ENCODE results near the gene VPS37B.
"Not testable (repeated sequence)": the region's sequence is repeated elsewhere in the genome, so short reads cannot be mapped to it uniquely, and the experiment has no call there.

VPS37B gene

GRCh38 chr12:122909442-122910288 lies 13.7 kb upstream of the VPS37B start:
- no peak for TF ChIP-seq CTCF (conservative IDR thresholded peaks at IDR 0.05; ENCODE audit: control insufficient read depth, insufficient read depth, low read depth, low read length)
- no peak for DNase-seq (ENCODE audit: low read depth)
- H3K4me3 ChIP-seq (ENCODE audit: control insufficient read depth, low read depth, low read length) = no peak overlapping the region

GRCh38 chr12:122908915-122909314 lies 13.0 kb upstream of the VPS37B start:
- no peak overlapping the region for H3K4me3 ChIP-seq (ENCODE audit: control insufficient read depth, low read depth, low read length)
- TF ChIP-seq CTCF (conservative IDR thresholded peaks at IDR 0.05; ENCODE audit: control insufficient read depth, insufficient read depth, low read depth, low read length) = no peak
- DNase-seq (ENCODE audit: low read depth) = no peak

- DNase-seq (ENCODE audit: low read depth) = not testable (repeated sequence)
Observed at GRCh38 chr12:122905258-122905657, 9.3 kb upstream of the VPS37B start.

GRCh38 chr12:122903693-122904034 lies 7.7 kb upstream of the VPS37B start:
- TF ChIP-seq CTCF (conservative IDR thresholded peaks at IDR 0.05; ENCODE audit: control insufficient read depth, insufficient read depth, low read depth, low read length) = no peak
- no peak overlapping the region for H3K4me3 ChIP-seq (ENCODE audit: control insufficient read depth, low read depth, low read length)
- no peak for DNase-seq (ENCODE audit: low read depth)

More at GRCh38 chr12:122905258-122905657, 9.3 kb upstream of the VPS37B start:
- not testable (repeated sequence) for H3K4me3 ChIP-seq (ENCODE audit: control insufficient read depth, low read depth, low read length)

GRCh38 chr12:122902854-122903692 lies 7.1 kb upstream of the VPS37B start:
- TF ChIP-seq CTCF (conservative IDR thresholded peaks at IDR 0.05; ENCODE audit: control insufficient read depth, insufficient read depth, low read depth, low read length) = no peak
- DNase-seq (ENCODE audit: low read depth) = no peak
- H3K4me3 ChIP-seq (ENCODE audit: control insufficient read depth, low read depth, low read length) = no peak overlapping the region

GRCh38 chr12:122899887-122900286 lies 4.0 kb upstream of the VPS37B start:
- DNase-seq (ENCODE audit: low read depth) = no peak
- TF ChIP-seq CTCF (conservative IDR thresholded peaks at IDR 0.05; ENCODE audit: control insufficient read depth, insufficient read depth, low read depth, low read length) = no peak
- no peak overlapping the region for H3K4me3 ChIP-seq (ENCODE audit: control insufficient read depth, low read depth, low read length)

- DNase-seq (ENCODE audit: low read depth) = no peak
- TF ChIP-seq CTCF (conservative IDR thresholded peaks at IDR 0.05; ENCODE audit: control insufficient read depth, insufficient read depth, low read depth, low read length) = no peak
- H3K4me3 ChIP-seq (ENCODE audit: control insufficient read depth, low read depth, low read length) = no peak overlapping the region
Observed at GRCh38 chr12:122896662-122897061, 738 bp upstream of the VPS37B start.
